Measurements from ENCODE around the gene GSX1.
"Not testable (repeated sequence)": the region's sequence is repeated elsewhere in the genome, so short reads cannot be mapped to it uniquely, and the experiment has no call there.

The GSX1 gene

GRCh38 chr13:27792393-27793218 lies at the start of gene GSX1:
TSS of gene GSX1 (plus strand) at chr13:27792483. CDS start at chr13:27792691, 208 bp downstream.
- DNase-seq = no peak

- no peak for DNase-seq
Observed at GRCh38 chr13:27744801-27745200, 47.5 kb upstream of the GSX1 start.

GRCh38 chr13:27745301-27745700 lies 47.0 kb upstream of the GSX1 start:
- DNase-seq = no peak

GRCh38 chr13:27748143-27748542 lies 44.1 kb upstream of the GSX1 start:
- not testable (repeated sequence) for DNase-seq

- DNase-seq = no peak
Observed at GRCh38 chr13:27751953-27752532, 40.2 kb upstream of the GSX1 start.

- no peak for DNase-seq
Observed at GRCh38 chr13:27765650-27766049, 26.6 kb upstream of the GSX1 start.

GRCh38 chr13:27770809-27771208 lies 21.5 kb upstream of the GSX1 start:
- no peak for DNase-seq

GRCh38 chr13:27772651-27773425 lies 19.4 kb upstream of the GSX1 start:
- no peak for DNase-seq

- DNase-seq = no peak
Observed at GRCh38 chr13:27774169-27774568, 18.1 kb upstream of the GSX1 start.

- no peak for DNase-seq
Observed at GRCh38 chr13:27774651-27775050, 17.6 kb upstream of the GSX1 start.

GRCh38 chr13:27775943-27776342 lies 16.3 kb upstream of the GSX1 start:
- no peak for DNase-seq

GRCh38 chr13:27782151-27782550 lies 10.1 kb upstream of the GSX1 start:
- no peak for DNase-seq

- no peak for DNase-seq
Observed at GRCh38 chr13:27783111-27783510, 9.2 kb upstream of the GSX1 start.

- DNase-seq = no peak
Observed at GRCh38 chr13:27788271-27788670, 4.0 kb upstream of the GSX1 start.

GRCh38 chr13:27789153-27789494 lies 3.2 kb upstream of the GSX1 start:
- DNase-seq = no peak

- DNase-seq = no peak
Observed at GRCh38 chr13:27789495-27790303, 2.6 kb upstream of the GSX1 start.

- no peak for DNase-seq
Observed at GRCh38 chr13:27790523-27790922, 1.8 kb upstream of the GSX1 start.

GRCh38 chr13:27791146-27791900 lies 960 bp upstream of the GSX1 start:
- DNase-seq = no peak

- no peak for DNase-seq
Observed at GRCh38 chr13:27791901-27792392, 336 bp upstream of the GSX1 start.

GRCh38 chr13:27793507-27794367 lies 1.5 kb downstream of the GSX1 start:
- DNase-seq = no peak

- DNase-seq = no peak
Observed at GRCh38 chr13:27794368-27794691, 2.0 kb downstream of the GSX1 start.

Measured in cerebellar nuclear complex (tissue), 1 donor.